GM20000 (cell line): Measurements from ENCODE around the gene FAM186B.

Experiments used
- DNase-seq: peaks from one replicate; pipeline ENCODE4 v3.0.0; 2012; ENCODE audit warnings: low spot score
- TF ChIP-seq, protein P1 (sequence below): IDR thresholded peaks from 2 replicates; pipeline ENCODE4 v1.5.1; 2012; ENCODE audit warnings: mild to moderate bottlenecking, control low read depth; ENCODE audit errors: extremely low read depth, missing control alignments

The FAM186B gene

DNA sequence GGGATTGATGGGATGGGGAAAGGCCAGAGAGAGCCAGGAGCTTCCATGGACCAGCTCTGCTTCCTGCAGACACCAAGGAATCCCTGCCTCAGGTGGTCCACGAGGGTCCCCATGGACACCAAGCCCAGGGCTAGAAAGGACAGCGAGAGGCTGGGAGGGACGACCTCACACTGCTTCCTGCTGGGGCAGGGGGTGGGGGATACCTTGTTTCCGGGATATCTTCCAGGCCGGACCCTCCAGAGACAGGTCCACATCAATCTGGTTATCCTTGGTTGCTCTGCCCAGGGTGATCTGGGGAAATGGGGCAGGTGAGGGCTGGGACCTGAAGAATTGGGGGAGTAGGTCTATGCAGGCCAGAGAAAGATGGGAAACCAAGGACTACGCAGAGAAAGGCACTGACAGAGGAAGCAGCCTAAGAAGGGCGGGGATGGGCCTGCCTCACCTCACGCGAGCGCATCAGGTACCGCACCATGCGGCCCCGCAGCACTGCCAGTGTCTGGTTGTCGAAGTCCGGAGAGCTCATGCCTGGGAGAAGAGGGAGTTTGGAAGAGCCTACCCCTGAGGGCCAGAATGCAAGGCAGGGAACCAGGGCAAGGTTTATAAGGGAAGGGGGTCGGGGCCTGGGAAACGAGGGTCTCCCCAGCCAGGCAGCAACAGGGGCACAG, 46.3 kb downstream of the FAM186B start:
- TF ChIP-seq, protein P1, sequence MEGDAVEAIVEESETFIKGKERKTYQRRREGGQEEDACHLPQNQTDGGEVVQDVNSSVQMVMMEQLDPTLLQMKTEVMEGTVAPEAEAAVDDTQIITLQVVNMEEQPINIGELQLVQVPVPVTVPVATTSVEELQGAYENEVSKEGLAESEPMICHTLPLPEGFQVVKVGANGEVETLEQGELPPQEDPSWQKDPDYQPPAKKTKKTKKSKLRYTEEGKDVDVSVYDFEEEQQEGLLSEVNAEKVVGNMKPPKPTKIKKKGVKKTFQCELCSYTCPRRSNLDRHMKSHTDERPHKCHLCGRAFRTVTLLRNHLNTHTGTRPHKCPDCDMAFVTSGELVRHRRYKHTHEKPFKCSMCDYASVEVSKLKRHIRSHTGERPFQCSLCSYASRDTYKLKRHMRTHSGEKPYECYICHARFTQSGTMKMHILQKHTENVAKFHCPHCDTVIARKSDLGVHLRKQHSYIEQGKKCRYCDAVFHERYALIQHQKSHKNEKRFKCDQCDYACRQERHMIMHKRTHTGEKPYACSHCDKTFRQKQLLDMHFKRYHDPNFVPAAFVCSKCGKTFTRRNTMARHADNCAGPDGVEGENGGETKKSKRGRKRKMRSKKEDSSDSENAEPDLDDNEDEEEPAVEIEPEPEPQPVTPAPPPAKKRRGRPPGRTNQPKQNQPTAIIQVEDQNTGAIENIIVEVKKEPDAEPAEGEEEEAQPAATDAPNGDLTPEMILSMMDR = no peak
- no peak for DNase-seq

DNA sequence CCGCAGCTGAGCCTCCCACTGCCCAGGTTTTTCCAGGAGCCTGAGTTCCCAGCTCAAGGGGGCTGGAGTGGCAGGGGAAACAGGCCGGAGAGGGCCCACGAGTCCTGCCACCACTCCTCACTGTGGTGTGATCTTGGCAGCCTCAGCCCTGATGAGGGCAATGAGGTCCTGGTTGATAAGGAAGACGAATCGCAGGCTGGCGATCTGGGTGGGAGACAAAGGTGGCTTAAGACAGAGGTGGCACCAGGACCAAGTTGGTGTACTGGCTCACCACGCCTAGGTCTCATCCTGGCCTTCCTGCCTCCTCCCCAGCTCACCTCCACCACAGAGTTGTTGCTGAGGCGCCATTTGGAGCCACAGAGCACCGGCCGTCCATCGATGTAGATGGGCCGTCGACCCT, 46.9 kb downstream of the FAM186B start:
- no peak for DNase-seq
- TF ChIP-seq, protein P1 = no peak

DNA sequence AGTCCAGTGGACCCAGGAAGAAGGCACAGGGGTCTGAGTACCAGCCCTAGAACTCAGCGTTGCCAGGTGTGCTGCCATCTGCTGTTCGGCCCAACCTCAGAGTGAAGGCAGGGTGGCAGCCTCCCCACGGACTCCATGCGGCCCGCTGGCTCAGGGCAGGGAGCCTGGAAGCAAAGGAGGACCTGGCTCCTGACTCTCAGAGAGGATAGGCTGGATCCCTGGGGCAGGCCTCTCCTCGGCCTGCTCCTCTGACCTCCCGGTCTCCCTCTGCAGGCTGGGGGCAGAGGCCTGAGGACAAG, 47.6 kb downstream of the FAM186B start:
- TF ChIP-seq, protein P1 = no peak

DNA sequence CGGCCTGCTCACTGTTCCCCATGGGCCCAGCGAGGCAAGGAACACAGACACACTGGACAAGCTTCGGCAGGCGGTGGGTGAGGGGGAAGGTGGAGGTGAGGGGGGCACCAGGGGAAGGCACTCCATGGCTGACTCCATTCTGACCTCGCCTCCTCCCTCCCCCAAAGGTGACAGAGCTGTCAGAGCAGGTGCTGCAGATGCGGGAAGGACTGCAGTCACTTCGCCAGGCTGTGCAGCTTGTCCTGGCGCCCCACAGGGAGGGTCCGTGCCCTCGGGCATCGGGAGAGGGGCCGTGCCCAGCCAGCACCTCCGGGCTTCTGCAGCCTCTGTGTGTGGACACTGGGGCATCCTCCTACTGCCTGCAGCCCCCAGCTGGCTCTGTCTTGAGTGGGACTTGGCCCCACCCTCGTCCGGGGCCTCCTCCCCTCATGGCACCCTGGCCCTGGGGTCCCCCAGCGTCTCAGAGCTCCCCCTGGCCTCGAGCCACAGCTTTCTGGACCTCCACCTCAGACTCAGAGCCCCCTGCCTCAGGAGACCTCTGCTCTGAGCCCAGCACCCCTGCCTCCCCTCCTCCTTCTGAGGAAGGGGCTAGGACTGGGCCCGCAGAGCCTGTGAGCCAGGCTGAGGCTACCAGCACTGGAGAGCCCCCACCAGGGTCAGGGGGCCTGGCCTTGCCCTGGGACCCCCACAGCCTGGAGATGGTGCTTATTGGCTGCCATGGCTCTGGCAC, 48.1 kb downstream of the FAM186B start:
- TF ChIP-seq, protein P1 = no peak
- no peak for DNase-seq

More for the DNA sequence above, 47.6 kb downstream of the FAM186B start:
- no peak for DNase-seq

DNA sequence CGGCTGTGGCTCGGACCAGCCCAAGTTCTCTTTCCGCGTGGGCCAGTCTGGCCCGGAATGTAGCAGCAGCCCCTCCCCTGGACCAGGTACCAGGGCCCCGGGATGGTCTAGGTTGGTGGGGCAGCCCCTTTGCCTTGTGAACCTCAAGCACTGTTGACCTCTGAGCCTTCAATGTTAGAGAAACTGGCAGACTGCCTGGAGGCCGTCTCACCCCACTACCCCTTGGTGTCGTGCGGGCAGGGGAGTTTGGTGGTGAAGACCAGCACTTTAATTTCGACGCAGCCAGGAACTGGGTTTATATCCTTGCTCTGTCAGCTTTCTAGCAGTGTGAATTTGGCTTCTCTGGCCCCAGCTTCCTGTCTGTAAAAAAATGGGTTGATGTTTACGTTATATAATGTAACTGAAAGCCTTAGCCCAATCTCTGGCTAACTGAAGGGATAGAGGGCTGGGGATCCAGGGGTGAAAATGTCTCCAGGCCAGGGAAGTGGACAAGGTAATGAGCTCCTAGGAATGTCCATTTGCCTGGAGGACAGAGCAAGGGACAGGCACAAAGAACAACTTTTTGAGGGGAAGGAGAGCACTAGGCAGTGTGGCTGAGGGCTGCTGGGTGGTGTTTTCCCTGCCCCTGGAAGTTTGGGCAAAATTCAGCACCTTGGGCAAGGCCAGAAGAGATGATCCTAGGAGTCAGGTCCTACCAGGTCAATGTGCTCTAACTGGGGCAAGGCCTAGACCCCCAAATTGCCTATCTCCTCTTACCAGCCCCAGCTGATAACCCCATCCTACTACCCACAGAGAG, 48.9 kb downstream of the FAM186B start:
- TF ChIP-seq, protein P1 = no peak
- no peak for DNase-seq

DNA sequence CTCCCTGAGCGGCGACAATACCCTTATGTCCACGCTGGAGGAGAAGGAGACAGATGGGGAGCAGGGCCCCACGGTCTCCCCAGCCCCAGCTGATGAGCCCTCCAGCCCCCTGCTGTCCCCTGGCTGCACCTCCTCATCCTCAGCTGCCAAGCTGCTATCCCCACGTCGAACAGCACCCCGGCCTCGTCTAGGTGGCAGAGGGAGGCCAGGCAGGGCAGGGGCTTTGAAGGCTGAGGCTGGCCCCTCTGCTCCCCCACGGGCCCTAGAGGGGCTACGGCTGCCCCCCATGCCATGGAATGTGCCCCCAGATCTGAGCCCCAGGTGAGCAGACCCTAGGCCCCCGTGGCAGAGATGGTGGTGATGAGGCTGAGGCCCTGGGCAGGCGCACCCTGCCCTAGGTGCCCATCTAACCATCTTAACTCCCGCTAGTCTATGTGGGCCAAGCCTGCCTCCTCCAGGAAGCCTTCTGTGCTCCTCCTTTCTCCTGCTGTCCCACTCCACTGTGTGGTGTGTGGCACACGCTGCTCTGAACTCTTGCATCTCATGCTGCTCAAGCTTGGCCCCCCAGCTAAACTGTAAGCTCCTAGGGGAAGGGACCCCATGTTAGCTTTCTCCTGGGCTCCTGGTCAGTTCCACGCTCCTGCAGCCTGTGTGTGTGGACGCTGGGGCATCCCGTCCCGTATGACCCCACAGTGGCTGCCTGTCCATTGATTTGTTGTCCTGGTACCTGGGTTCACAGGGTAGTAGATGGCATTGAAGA, 49.6 kb downstream of the FAM186B start:
- TF ChIP-seq, protein P1 = no peak
- no peak for DNase-seq
